GM12878 (cell line): Measurements from ENCODE around the gene MATN4. TPM values are rescaled to one million over a fixed set of nuclear protein-coding genes. Genes with fewer than 3 reads are reported as not detected.

Experiments
- ATAC-seq: fragments of 200-7000 bp; cut with Tn5 transposase; 3 replicates; pipeline ENCODE4 v1.9.1; 2020; ENCODE audit warnings: mild to moderate bottlenecking, moderate library complexity
- BruUV-seq: library from RNA; stranded (reverse); fragments of 400-500 nt; replicated peaks from 2 replicates; lab custom pipeline; 2021; lab: Mats Ljungman, UMichigan
- CTCF ChIA-PET: fragments of 300-600 bp; sonication (Branson Sonifier 250); formaldehyde crosslinking; extraction: SDS; loops from one replicate; lab custom pipeline; 2021; ENCODE audit warnings: inconsistent platforms; lab: Yijun Ruan, JAX
- POLR2A ChIA-PET: fragments of 350-600 bp; formaldehyde crosslinking; extraction: SDS; loops from one replicate; lab custom pipeline; 2021; ENCODE audit warnings: inconsistent platforms; lab: Charles Lee
- RAD21 ChIA-PET: fragments of 300-600 bp; sonication (Branson Sonifier 250); formaldehyde crosslinking; loops from one replicate; lab custom pipeline; 2023; ENCODE audit warnings: antibody characterized with exemption; ENCODE audit not compliant: unreplicated experiment; lab: Charles Lee
- SMC1A ChIA-PET: fragments of 300-600 bp; sonication (Branson Sonifier 250); formaldehyde crosslinking; loops from one replicate; lab custom pipeline; 2023; ENCODE audit not compliant: unreplicated experiment, uncharacterized antibody; lab: Charles Lee
- DNase-seq: peaks from one replicate; pipeline ENCODE4 v3.0.0-alpha.2; 2011; ENCODE audit warnings: low read depth, low spot score
- FAIRE-seq: peaks from 3 replicates; lab custom pipeline; 2011; peaks lifted over from hg19 to GRCh38; lab: Jason Lieb, UNC
- H2AFZ ChIP-seq: 2 replicates; pipeline ENCODE4 v1.6.0; 2011; ENCODE audit warnings: low read depth, low read length, control low read depth; ENCODE audit not compliant: control insufficient read depth
- H3K27ac ChIP-seq: 2 replicates; pipeline ENCODE4 v1.5.1; 2011; ENCODE audit warnings: control low read depth; ENCODE audit not compliant: control insufficient read depth, insufficient read depth
- H3K27me3 ChIP-seq, 2 experiments: replicated peaks in 1 of 2; 2 replicates each; pipeline versions ENCODE4 v1.6.0 to v1.6.1; 2011; ENCODE audit warnings: low read length in 1 of 2; ENCODE audit not compliant: control insufficient read depth in 2 of 2, insufficient read depth in 2 of 2
- H3K36me3 ChIP-seq, 2 experiments: 2 replicates each; pipeline ENCODE4 v1.5.1; 2011; ENCODE audit warnings: low read length in 1 of 2; ENCODE audit not compliant: control insufficient read depth in 2 of 2, insufficient read depth in 2 of 2
- H3K4me1 ChIP-seq: 2 replicates; pipeline ENCODE4 v1.6.1; 2011; ENCODE audit warnings: mild to moderate bottlenecking, low read length, moderate library complexity, mixed read lengths; ENCODE audit not compliant: control insufficient read depth, insufficient read depth
- H3K4me2 ChIP-seq: 2 replicates; pipeline ENCODE4 v1.6.0; 2011; ENCODE audit warnings: control low read depth; ENCODE audit not compliant: control insufficient read depth, insufficient read depth
- H3K4me3 ChIP-seq: fragments of 200-600 bp; sonication (generic); 2 replicates; pipeline ENCODE4 v1.5.1; 2016
- H3K79me2 ChIP-seq: 2 replicates; pipeline ENCODE4 v1.6.0; 2011; ENCODE audit warnings: low read length; ENCODE audit not compliant: control insufficient read depth, insufficient read depth
- H3K9ac ChIP-seq: 2 replicates; pipeline ENCODE4 v1.8.0; 2011; ENCODE audit warnings: low read length, control low read depth, mixed read lengths; ENCODE audit not compliant: control insufficient read depth, insufficient read depth
- H3K9me3 ChIP-seq: replicated peaks from 3 replicates; pipeline ENCODE4 v1.5.1; 2011; ENCODE audit warnings: mild to moderate bottlenecking, low read length; ENCODE audit not compliant: control insufficient read depth, insufficient read depth
- H4K20me1 ChIP-seq: 2 replicates; pipeline ENCODE4 v1.6.0; 2011; ENCODE audit not compliant: control insufficient read depth, insufficient read depth
- ATF3 ChIP-seq: IDR thresholded peaks from 2 replicates; pipeline ENCODE4 v1.6.1; 2011; ENCODE audit warnings: low read depth, mild to moderate bottlenecking, low read length, moderate library complexity, borderline replicate concordance; ENCODE audit errors: extremely low read depth
- BCL11A ChIP-seq: IDR thresholded peaks from 2 replicates; pipeline ENCODE4 v1.6.1; 2011; ENCODE audit warnings: low read depth, low read length
- CBFB ChIP-seq: IDR thresholded peaks from 2 replicates; pipeline ENCODE4 v1.6.1; 2016; ENCODE audit warnings: antibody characterized with exemption, low read depth
- EP300 ChIP-seq, 2 experiments: fragments of 150-350 bp in 1 of 2; IDR thresholded peaks; 2 replicates each; pipeline ENCODE4 v1.6.1; 2011 to 2012; ENCODE audit warnings: low read depth in 2 of 2, low read length in 2 of 2, borderline replicate concordance in 1 of 2, improper control_type of control experiment in 1 of 2, inconsistent platforms in 1 of 2; ENCODE audit not compliant: control insufficient read depth in 1 of 2
- GATAD2B ChIP-seq: fragments of 450-650 bp; conservative IDR thresholded peaks from 2 replicates; pipeline ENCODE4 v1.6.1; 2017; ENCODE audit warnings: low read depth, mild to moderate bottlenecking, moderate library complexity
- MYC ChIP-seq: IDR thresholded peaks from 2 replicates; pipeline ENCODE4 v1.6.1; 2011; ENCODE audit warnings: mild to moderate bottlenecking, low read length, moderate library complexity, inconsistent platforms; ENCODE audit not compliant: insufficient read depth, insufficient replicate concordance, insufficient read length, severe bottlenecking
- NFYA ChIP-seq: IDR thresholded peaks from 2 replicates; pipeline ENCODE4 v1.6.1; 2011; ENCODE audit warnings: low read depth, mild to moderate bottlenecking, low read length, improper control_type of control experiment, borderline replicate concordance
- RELB ChIP-seq: fragments of 450-650 bp; IDR thresholded peaks from 2 replicates; pipeline ENCODE4 v1.6.1; 2017; ENCODE audit warnings: low read depth, mild to moderate bottlenecking, moderate library complexity
- ZBTB4 ChIP-seq: fragments of 450-650 bp; formaldehyde crosslinking; IDR thresholded peaks from 2 replicates; pipeline ENCODE4 v1.4.0; 2022; ENCODE audit warnings: mild to moderate bottlenecking, moderate library complexity
- ZNF24 ChIP-seq: fragments of 450-650 bp; IDR thresholded peaks from 2 replicates; pipeline ENCODE4 v1.6.1; 2017; ENCODE audit warnings: antibody characterized with exemption, mild to moderate bottlenecking
- WGBS: methylation state at CpG from one replicate; pipeline ENCODE4 v1.1.6; 2016; ENCODE audit warnings: low lambda C conversion rate; ENCODE audit not compliant: insufficient replicate concordance, insufficient coverage; ENCODE audit errors: missing lambda C conversion rate; 5-methylcytosine and 5-hydroxymethylcytosine counted together
- in situ Hi-C: fragments of 300-500 bp; cut with MboI; formaldehyde crosslinking; loops from 9 replicates; pipeline ENCODE4 v1.14.3; 2018; ENCODE audit warnings: mixed read lengths
- intact Hi-C: fragments of 100-400 bp; cut with micrococcal nuclease; formaldehyde crosslinking; loops from one replicate; pipeline ENCODE4 v1.14.2; 2022; ENCODE audit not compliant: unreplicated experiment
- polyA plus RNA-seq, 11 experiments: library from polyadenylated mRNA; depleted of rRNA in 4 of 11; unstranded in 6 of 11; stranded (reverse) in 5 of 11; fragments of >200 nt; fragmentation: Nextera tagmentation in 4 of 11; fragmentation: Illumina TruSeq in 1 of 11; extraction: Ambion mirVana in 4 of 11; extraction: Trizol in 1 of 11; gene quantifications; 1 replicate in 1 of 11; 2 replicates in 10 of 11; pipeline versions ENCODE4 v1.2.1 to v1.2.3, GENCODE V29; 2011 to 2016; ENCODE audit warnings: inconsistent platforms in 2 of 11, missing spikeins in 2 of 11, low read depth in 1 of 11
- total RNA-seq, 4 experiments: library from RNA; depleted of rRNA in 3 of 4; stranded (reverse); fragments of >200 nt in 3 of 4; fragmentation: Illumina TruSeq in 1 of 4; extraction: Trizol in 1 of 4; gene quantifications; 2 replicates each; pipeline versions ENCODE4 v1.2.1 to v1.2.3, GENCODE V29; 2013 to 2021

Gene MATN4
- total and polyA plus RNA-seq, 10 of the 15 experiments (the other 5 are each of a cell fraction or from before 2014, with no cell fraction given): 0.10 to 0.15 TPM; not detected in 8

- 10% methylated on average over 3 of the region's 3 CpGs for WGBS
- ChIA-PET POLR2A (no interaction called here), RAD21 (interaction anchor here (1.2 to 4.9 kb wide), 5 partner anchors 17 to 453 kb away, joined by 3 to 36 read pairs (median 7); no protein-coding TSS in a partner anchor), SMC1A (interaction anchor here (0.6 to 7.2 kb wide), 11 partner anchors 9 to 453 kb away, joined by 3 to 82 read pairs (median 4); partner anchors contain the start of gene SYS1), CTCF (interaction anchor here (0.9 to 11.2 kb wide), 20 partner anchors 9 to 466 kb away, joined by 3 to 121 read pairs (median 10); partner anchors contain the start of genes SDC4 and SYS1)
- no peaks in the 10 kb centered on the region for H3K36me3 ChIP-seq
- H2AFZ ChIP-seq: no peak overlapping the region
- no peak overlapping the region for H3K9ac ChIP-seq
- no peak for DNase-seq
- H4K20me1 ChIP-seq: no peaks in the 10 kb centered on the region
- no peak for FAIRE-seq
- H3K4me3 ChIP-seq: no peak overlapping the region
- no peak for ATAC-seq
- no peaks in the 10 kb centered on the region for H3K79me2 ChIP-seq
- no peaks in the 10 kb centered on the region; the same call in 2 of the 3 replicates for H3K9me3 ChIP-seq
- no peak for TF ChIP-seq NFYA
- no peak for TF ChIP-seq ATF3
- TF ChIP-seq MYC: no peak
- TF ChIP-seq RELB: no peak
- TF ChIP-seq ZBTB4: no peak
- TF ChIP-seq EP300 (IDR thresholded peaks at IDR 0.05; ENCODE audit: borderline replicate concordance in 1 of 2, control insufficient read depth in 1 of 2, low read depth in 2 of 2, low read length in 2 of 2): no peak
- no peak for TF ChIP-seq GATAD2B
- TF ChIP-seq ZNF24: no peak
- TF ChIP-seq CBFB: no peak
- TF ChIP-seq BCL11A: no peak
- H3K27me3 ChIP-seq: peaks cover 4 to 6% of the 10 kb centered on the region in 2 experiments; a peak in 3 of 4 replicates
- peaks cover 19% of the 10 kb centered on the region for H3K4me1 ChIP-seq
- H3K4me2 ChIP-seq: no peak overlapping the region
- no peak overlapping the region for H3K27ac ChIP-seq
- BruUV-seq: no TSS peak
- intact Hi-C loops (no loop called here), in situ Hi-C loops (no loop called here)
Observed at GRCh38 chr20:45317826-45318225, 9.7 kb upstream of the MATN4 start.
